H9 (cell line): ENCODE results near the gene KRT15. TPM values are rescaled to one million over a fixed set of nuclear protein-coding genes. Genes with fewer than 3 reads are reported as not detected.

Experiments used
- DNase-seq: peaks from one replicate; pipeline ENCODE4 v3.0.0-alpha.2; 2017
- H2AFZ ChIP-seq: one replicate; pipeline ENCODE4 v1.6.1; 2013; ENCODE audit warnings: mild to moderate bottlenecking, low read length, control low read depth, moderate library complexity
- H2AK5ac ChIP-seq: 2 replicates; pipeline ENCODE4 v1.6.1; 2013; ENCODE audit warnings: low read length, control low read depth, mixed read lengths; ENCODE audit not compliant: insufficient read length
- H2BK120ac ChIP-seq: one replicate; pipeline ENCODE4 v1.6.1; 2013; ENCODE audit warnings: low read depth, mild to moderate bottlenecking, low read length, control low read depth, inconsistent platforms; ENCODE audit not compliant: poor library complexity, severe bottlenecking
- H2BK12ac ChIP-seq: 2 replicates; pipeline ENCODE4 v1.6.1; 2013; ENCODE audit warnings: low read length, control low read depth, mixed read lengths, low read depth; ENCODE audit not compliant: insufficient read length
- H2BK15ac ChIP-seq: 2 replicates; pipeline ENCODE4 v1.6.1; 2013; ENCODE audit warnings: low read depth, low read length, control low read depth
- H2BK20ac ChIP-seq: one replicate; pipeline ENCODE4 v1.6.1; 2013; ENCODE audit warnings: low read depth, mild to moderate bottlenecking, low read length, control low read depth, inconsistent platforms; ENCODE audit not compliant: poor library complexity, severe bottlenecking
- H2BK5ac ChIP-seq: 2 replicates; pipeline ENCODE4 v1.6.1; 2013; ENCODE audit warnings: low read length, control low read depth, mixed read lengths; ENCODE audit not compliant: insufficient read length
- H3K14ac ChIP-seq: 2 replicates; pipeline ENCODE4 v1.6.1; 2013; ENCODE audit warnings: low read length, control low read depth; ENCODE audit not compliant: insufficient read depth
- H3K18ac ChIP-seq: 2 replicates; pipeline ENCODE4 v1.6.1; 2013; ENCODE audit warnings: low read depth, mild to moderate bottlenecking, mixed read lengths, low read length, control low read depth; ENCODE audit not compliant: insufficient read length
- H3K23ac ChIP-seq: 2 replicates; pipeline ENCODE4 v1.6.1; 2013; ENCODE audit warnings: low read length, control low read depth, mixed read lengths, low read depth; ENCODE audit not compliant: insufficient read length
- H3K23me2 ChIP-seq: 2 replicates; pipeline ENCODE4 v1.6.1; 2013; ENCODE audit warnings: low read depth, mild to moderate bottlenecking, mixed read lengths, low read length, control low read depth; ENCODE audit not compliant: insufficient read length, poor library complexity, severe bottlenecking
- H3K27ac ChIP-seq: 2 replicates; pipeline ENCODE4 v1.5.1; 2013; ENCODE audit warnings: low read length, control low read depth, mixed read lengths, low read depth; ENCODE audit not compliant: insufficient read length
- H3K27me3 ChIP-seq: 2 replicates; pipeline ENCODE4 v1.6.1; 2013; ENCODE audit warnings: low read length, control low read depth, inconsistent platforms; ENCODE audit not compliant: insufficient read depth
- H3K4ac ChIP-seq: 2 replicates; pipeline ENCODE4 v1.6.1; 2013; ENCODE audit warnings: low read depth, mild to moderate bottlenecking, control low read depth, inconsistent platforms, low read length, moderate library complexity
- H3K4me1 ChIP-seq: 2 replicates; pipeline ENCODE4 v1.6.1; 2013; ENCODE audit warnings: low read length, control low read depth, inconsistent platforms; ENCODE audit not compliant: insufficient read depth
- H3K4me2 ChIP-seq: 2 replicates; pipeline ENCODE4 v1.6.1; 2013; ENCODE audit warnings: low read length, control low read depth, mixed read lengths; ENCODE audit not compliant: insufficient read length, insufficient read depth
- H3K56ac ChIP-seq: 2 replicates; pipeline ENCODE4 v1.6.1; 2013; ENCODE audit warnings: low read depth, mild to moderate bottlenecking, mixed read lengths, low read length, control low read depth; ENCODE audit not compliant: insufficient read length
- H3K79me1 ChIP-seq: 2 replicates; pipeline ENCODE4 v1.6.1; 2013; ENCODE audit warnings: low read depth, mild to moderate bottlenecking, moderate library complexity, low read length, control low read depth, inconsistent platforms; ENCODE audit not compliant: insufficient read depth, poor library complexity, severe bottlenecking
- H3K79me2 ChIP-seq: 2 replicates; pipeline ENCODE4 v1.6.1; 2013; ENCODE audit warnings: low read length, control low read depth, inconsistent platforms; ENCODE audit not compliant: insufficient read depth
- H3K9ac ChIP-seq: 2 replicates; pipeline ENCODE4 v1.6.1; 2013; ENCODE audit warnings: low read length, control low read depth, mixed read lengths; ENCODE audit not compliant: insufficient read length; ENCODE audit errors: extremely low read depth
- H3K9me3 ChIP-seq: one replicate; pipeline ENCODE4 v1.6.1; 2013; ENCODE audit warnings: low read depth, low read length, inconsistent platforms; ENCODE audit not compliant: control insufficient read depth
- H3T11ph ChIP-seq: one replicate; pipeline ENCODE4 v1.6.1; 2013; ENCODE audit warnings: mild to moderate bottlenecking, low read length, control low read depth, inconsistent platforms
- H4K20me1 ChIP-seq: one replicate; pipeline ENCODE4 v1.6.1; 2013; ENCODE audit not compliant: control insufficient read depth, insufficient read length, insufficient read depth
- H4K5ac ChIP-seq: 2 replicates; pipeline ENCODE4 v1.6.1; 2013; ENCODE audit warnings: low read depth, mild to moderate bottlenecking, mixed read lengths, low read length, control low read depth; ENCODE audit not compliant: insufficient read length
- H4K8ac ChIP-seq: replicated peaks from 2 replicates; pipeline ENCODE4 v1.6.1; 2013; ENCODE audit warnings: low read length, control low read depth, mixed read lengths, low read depth; ENCODE audit not compliant: insufficient read length
- H4K91ac ChIP-seq: 2 replicates; pipeline ENCODE4 v1.6.1; 2013; ENCODE audit warnings: low read depth, mild to moderate bottlenecking, moderate library complexity, mixed read lengths, low read length, control low read depth; ENCODE audit not compliant: insufficient read length
- H3K27ac Mint-ChIP-seq, 3 experiments: 2 replicates in 2 of 3; 3 replicates in 1 of 3; pipeline ENCODE4 v1.8.0; 2020 to 2021; ENCODE audit warnings: mixed read lengths in 3 of 3, mild to moderate bottlenecking in 1 of 3, moderate library complexity in 1 of 3
- H3K27me3 Mint-ChIP-seq: 2 replicates; pipeline ENCODE4 v1.8.0; 2021; ENCODE audit warnings: low read depth, mild to moderate bottlenecking, moderate library complexity, mixed read lengths
- H3K36me3 Mint-ChIP-seq, 3 experiments: 2 replicates in 2 of 3; 3 replicates in 1 of 3; pipeline ENCODE4 v1.8.0; 2020 to 2021; ENCODE audit warnings: low read depth in 3 of 3, mixed read lengths in 3 of 3; ENCODE audit not compliant: insufficient read depth in 1 of 3
- H3K4me1 Mint-ChIP-seq, 2 experiments: 2 replicates each; pipeline ENCODE4 v1.8.0; 2020; ENCODE audit warnings: mixed read lengths in 2 of 2
- H3K4me3 Mint-ChIP-seq, 2 experiments: 2 replicates in 1 of 2; 3 replicates in 1 of 2; pipeline ENCODE4 v1.8.0; 2020 to 2021; ENCODE audit warnings: mild to moderate bottlenecking in 2 of 2, mixed read lengths in 2 of 2, moderate library complexity in 1 of 2
- H3K9me3 Mint-ChIP-seq, 2 experiments: 2 replicates in 1 of 2; 3 replicates in 1 of 2; pipeline ENCODE4 v1.8.0; 2020; ENCODE audit warnings: mild to moderate bottlenecking in 2 of 2, mixed read lengths in 2 of 2, moderate library complexity in 1 of 2
- WGBS: extraction: QIAGEN DNeasy Blood & Tissue Kit; methylation state at CpG from one replicate; pipeline ENCODE4 v1.1.7; 2013; ENCODE audit warnings: missing lambda C conversion rate, low lambda C conversion rate, mixed read lengths; ENCODE audit not compliant: insufficient read length; ENCODE audit errors: extremely low coverage; 5-methylcytosine and 5-hydroxymethylcytosine counted together
- total RNA-seq: library from RNA; stranded (reverse); gene quantifications from 2 replicates; pipeline ENCODE4 v1.2.1, GENCODE V29; 2021
- TF ChIP-seq, protein P1 (sequence below): fragments of 200-600 bp; sonication (generic); conservative IDR thresholded peaks from 3 replicates; pipeline ENCODE4 v1.8.0; 2021; ENCODE audit warnings: antibody characterized with exemption, mild to moderate bottlenecking

Gene KRT15
- total RNA-seq, 1 experiment from 2014 or later = 0.87 TPM

- TF ChIP-seq, protein P1, sequence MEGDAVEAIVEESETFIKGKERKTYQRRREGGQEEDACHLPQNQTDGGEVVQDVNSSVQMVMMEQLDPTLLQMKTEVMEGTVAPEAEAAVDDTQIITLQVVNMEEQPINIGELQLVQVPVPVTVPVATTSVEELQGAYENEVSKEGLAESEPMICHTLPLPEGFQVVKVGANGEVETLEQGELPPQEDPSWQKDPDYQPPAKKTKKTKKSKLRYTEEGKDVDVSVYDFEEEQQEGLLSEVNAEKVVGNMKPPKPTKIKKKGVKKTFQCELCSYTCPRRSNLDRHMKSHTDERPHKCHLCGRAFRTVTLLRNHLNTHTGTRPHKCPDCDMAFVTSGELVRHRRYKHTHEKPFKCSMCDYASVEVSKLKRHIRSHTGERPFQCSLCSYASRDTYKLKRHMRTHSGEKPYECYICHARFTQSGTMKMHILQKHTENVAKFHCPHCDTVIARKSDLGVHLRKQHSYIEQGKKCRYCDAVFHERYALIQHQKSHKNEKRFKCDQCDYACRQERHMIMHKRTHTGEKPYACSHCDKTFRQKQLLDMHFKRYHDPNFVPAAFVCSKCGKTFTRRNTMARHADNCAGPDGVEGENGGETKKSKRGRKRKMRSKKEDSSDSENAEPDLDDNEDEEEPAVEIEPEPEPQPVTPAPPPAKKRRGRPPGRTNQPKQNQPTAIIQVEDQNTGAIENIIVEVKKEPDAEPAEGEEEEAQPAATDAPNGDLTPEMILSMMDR = no peak
- no peak overlapping the region for H4K8ac ChIP-seq
- H3K9ac ChIP-seq = no peak overlapping the region
- no peak overlapping the region for H4K91ac ChIP-seq
- H3K23me2 ChIP-seq = peaks cover 3% of the 10 kb centered on the region
- no peak overlapping the region for H2BK15ac ChIP-seq
- no peak overlapping the region for H2BK120ac ChIP-seq
- no peak overlapping the region for H3K4me2 ChIP-seq
- no peaks in the 10 kb centered on the region for H3K9me3 Mint-ChIP-seq
- no CpG with 5 or more reads among the region's 2 CpGs for WGBS
- no peaks in the 10 kb centered on the region for H3K4me1 ChIP-seq
- H3K27me3 Mint-ChIP-seq = peaks cover 26% of the 10 kb centered on the region
- no peaks in the 10 kb centered on the region for H3K27me3 ChIP-seq
- no peak overlapping the region for H2BK12ac ChIP-seq
- no peaks in the 10 kb centered on the region for H3K9me3 ChIP-seq
- no peak overlapping the region for H3K4me3 Mint-ChIP-seq
- H3K27ac ChIP-seq = no peak overlapping the region
- no peaks in the 10 kb centered on the region for H3K79me2 ChIP-seq
- no peak overlapping the region for H3K56ac ChIP-seq
- no peak overlapping the region for H3K18ac ChIP-seq
- H3K14ac ChIP-seq = no peak overlapping the region
- no peak overlapping the region for H2AK5ac ChIP-seq
- H2BK5ac ChIP-seq = no peak overlapping the region
- H2BK20ac ChIP-seq = no peak overlapping the region
- no peak overlapping the region for H4K5ac ChIP-seq
- H3K36me3 Mint-ChIP-seq = no peaks in the 10 kb centered on the region
- no peaks in the 10 kb centered on the region for H3K79me1 ChIP-seq
- H4K20me1 ChIP-seq = no peaks in the 10 kb centered on the region
- no peak overlapping the region for H3K23ac ChIP-seq
- no peak for DNase-seq
- H3K4me1 Mint-ChIP-seq = peaks cover 4 to 5% of the 10 kb centered on the region in 2 experiments
- H3T11ph ChIP-seq = no peak overlapping the region
- H2AFZ ChIP-seq = no peak overlapping the region
- no peak overlapping the region for H3K27ac Mint-ChIP-seq
- H3K4ac ChIP-seq = no peak overlapping the region
These were observed 27.2 kb downstream of the KRT15 start for GRCh38 chr17:41491476-41491875.
